Frontal cortex (tissue), 4 donors: ENCODE measurements around the gene AFM. TPM values are rescaled to one million over a fixed set of nuclear protein-coding genes. Genes with fewer than 3 reads are reported as not detected.

Source experiments
- DNase-seq, 2 donors: peaks; one replicate each; pipeline ENCODE4 v3.0.0; 2012; ENCODE audit warnings: low spot score in 2 of 2
- FAIRE-seq: peaks from 2 replicates; lab custom pipeline; 2012; peaks lifted over from hg19 to GRCh38; lab: Jason Lieb, UNC
- total RNA-seq: library from RNA; depleted of rRNA; stranded (reverse); fragments of >200 nt; gene quantifications from one replicate; pipeline ENCODE4 v1.2.3, GENCODE V29; 2014
- donor health status: control.
- donor health status: control.
- donor health status: control.

Gene AFM
- not detected for total RNA-seq

- FAIRE-seq = no peak
- DNase-seq = no peak
Measured at GRCh38 chr4:73481358-73481757, at the start of gene AFM. AFM (plus strand) TSS chr4:73481745; CDS start chr4:73481776, 31 bp downstream.

- FAIRE-seq = no peak
- DNase-seq = no peak
Measured at GRCh38 chr4:73431813-73432168, 49.8 kb upstream of the AFM start.

DNA sequence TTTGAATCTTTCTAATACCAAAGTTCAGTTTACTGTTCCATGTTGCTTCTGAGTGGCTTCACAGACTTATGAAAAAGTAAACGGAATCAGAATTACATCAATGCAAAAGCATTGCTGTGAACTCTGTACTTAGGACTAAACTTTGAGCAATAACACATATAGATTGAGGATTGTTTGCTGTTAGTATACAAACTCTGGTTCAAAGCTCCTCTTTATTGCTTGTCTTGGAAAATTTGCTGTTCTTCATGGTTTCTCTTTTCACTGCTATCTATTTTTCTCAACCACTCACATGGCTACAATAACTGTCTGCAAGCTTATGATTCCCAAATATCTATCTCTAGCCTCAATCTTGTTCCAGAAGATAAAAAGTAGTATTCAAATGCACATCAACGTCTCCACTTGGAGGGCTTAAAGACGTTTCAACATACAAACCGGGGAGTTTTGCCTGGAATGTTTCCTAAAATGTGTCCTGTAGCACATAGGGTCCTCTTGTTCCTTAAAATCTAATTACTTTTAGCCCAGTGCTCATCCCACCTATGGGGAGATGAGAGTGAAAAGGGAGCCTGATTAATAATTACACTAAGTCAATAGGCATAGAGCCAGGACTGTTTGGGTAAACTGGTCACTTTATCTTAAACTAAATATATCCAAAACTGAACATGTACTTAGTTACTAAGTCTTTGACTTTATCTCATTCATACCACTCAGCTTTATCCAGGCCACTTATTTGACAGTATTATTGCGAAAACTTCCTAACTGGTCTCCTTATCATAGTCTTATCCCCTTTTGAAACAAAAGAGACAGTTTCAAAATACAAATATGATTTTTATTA, 49.2 kb upstream of the AFM start:
- FAIRE-seq = no peak
- no peak for DNase-seq

DNA sequence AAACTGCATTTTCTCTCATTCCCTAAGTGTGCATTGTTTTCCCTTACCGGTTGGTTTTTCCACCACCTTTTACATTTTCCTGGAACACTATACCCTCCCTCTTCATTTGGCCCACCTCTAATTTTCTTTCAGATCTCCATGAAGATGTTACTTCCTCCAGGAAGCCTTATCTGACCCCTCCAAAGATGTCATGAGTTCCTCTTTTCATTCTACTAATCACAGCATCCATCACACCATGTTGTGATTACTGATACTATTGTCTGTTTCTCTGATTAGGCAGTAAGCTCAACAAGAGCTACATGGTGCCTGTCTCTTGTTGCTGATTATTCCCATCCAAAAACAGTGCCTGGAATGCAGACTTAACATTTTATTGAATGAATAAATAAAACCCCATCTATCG, 48.4 kb upstream of the AFM start:
- FAIRE-seq = no peak
- no peak for DNase-seq

DNA sequence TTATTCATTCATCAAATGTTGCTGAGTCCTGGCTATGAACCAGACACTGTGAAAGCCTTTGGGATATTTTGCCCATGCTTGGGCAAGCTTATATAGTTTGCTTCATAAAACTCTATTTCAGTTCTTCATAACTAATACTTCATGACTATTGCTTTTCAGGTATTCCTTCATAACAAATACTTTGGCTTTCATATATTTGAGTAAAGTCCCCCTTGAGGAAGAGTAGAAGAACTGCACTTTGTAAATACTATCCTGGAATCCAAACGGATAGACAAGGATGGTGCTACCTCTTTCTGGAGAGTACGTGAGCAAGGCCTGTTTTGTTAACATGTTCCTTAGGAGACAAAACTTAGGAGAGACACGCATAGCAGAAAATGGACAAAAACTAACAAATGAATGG, 47.2 kb upstream of the AFM start:
- DNase-seq (no peak), FAIRE-seq (no peak)

DNA sequence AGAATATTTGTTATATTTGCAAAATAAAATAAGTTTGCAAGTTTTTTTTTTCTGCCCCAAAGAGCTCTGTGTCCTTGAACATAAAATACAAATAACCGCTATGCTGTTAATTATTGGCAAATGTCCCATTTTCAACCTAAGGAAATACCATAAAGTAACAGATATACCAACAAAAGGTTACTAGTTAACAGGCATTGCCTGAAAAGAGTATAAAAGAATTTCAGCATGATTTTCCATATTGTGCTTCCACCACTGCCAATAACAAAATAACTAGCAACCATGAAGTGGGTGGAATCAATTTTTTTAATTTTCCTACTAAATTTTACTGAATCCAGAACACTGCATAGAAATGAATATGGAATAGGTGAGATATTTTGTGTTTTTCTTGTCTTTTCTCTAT, 45.6 kb upstream of the AFM start, which contains the start of gene AFP:
TSS of gene AFP (plus strand) at position 238 of the 400 bp plus-strand sequence. CDS start at position 280, 42 bp downstream.
- no peak for FAIRE-seq

DNA sequence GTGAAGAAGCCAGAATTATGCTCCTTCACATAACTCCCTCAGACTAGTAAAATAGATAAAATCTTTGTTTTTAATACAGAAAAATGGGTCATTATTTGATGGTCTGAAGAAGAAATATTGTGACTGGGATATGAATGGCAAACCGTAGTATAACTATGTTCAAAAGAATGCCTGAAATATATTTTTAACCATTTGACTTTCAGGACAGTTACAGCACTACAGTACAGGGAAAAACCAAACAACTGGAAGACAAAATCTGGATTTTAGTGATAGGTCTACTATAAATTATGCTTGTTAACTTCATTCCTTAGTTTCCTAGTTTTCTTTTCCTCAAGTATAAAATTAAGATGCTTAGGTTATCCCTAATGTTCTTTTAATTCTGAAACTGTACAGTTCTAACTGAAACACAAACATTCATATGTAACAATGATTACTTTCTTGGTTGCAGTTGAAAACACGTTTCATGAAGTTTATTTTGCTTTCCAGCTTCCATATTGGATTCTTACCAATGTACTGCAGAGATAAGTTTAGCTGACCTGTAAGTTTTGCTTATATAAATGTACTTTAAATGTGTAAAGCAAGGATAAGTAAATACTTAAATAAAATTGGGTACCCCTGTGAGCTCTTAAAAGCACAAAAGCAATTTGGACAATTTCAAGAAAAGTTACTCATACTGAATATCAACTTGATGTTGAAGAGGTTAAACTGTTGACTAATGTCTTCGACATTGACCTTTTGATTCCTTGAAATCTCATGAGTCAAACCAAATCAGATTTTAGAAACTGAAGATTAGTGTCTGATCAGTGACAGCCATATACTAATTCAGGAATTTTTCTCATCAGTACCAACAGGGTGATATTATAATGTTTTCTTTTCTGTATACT, 44.6 kb upstream of the AFM start:
- DNase-seq (no peak), FAIRE-seq (no peak)

More for the DNA sequence above, 45.6 kb upstream of the AFM start, which contains the start of gene AFP:
- DNase-seq = no peak

DNA sequence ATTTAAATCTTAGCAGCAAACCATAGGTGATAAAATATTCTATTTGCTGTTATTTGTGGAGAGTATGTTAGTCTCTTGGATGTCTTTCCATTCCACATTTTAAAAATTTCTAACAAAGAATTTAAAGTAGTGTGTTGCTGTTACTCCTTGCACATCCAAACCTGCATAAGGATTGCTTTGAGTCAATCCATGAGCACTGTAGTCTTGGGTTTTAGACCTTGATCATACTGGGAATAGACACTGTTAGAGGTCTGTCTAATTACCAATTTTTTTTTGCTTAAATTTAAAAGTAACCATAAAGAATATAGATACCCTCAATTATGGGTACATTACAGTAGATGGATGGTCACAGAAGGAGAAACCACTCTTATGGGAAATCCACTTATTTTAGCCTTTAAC, 44.0 kb upstream of the AFM start:
- FAIRE-seq = no peak

DNA sequence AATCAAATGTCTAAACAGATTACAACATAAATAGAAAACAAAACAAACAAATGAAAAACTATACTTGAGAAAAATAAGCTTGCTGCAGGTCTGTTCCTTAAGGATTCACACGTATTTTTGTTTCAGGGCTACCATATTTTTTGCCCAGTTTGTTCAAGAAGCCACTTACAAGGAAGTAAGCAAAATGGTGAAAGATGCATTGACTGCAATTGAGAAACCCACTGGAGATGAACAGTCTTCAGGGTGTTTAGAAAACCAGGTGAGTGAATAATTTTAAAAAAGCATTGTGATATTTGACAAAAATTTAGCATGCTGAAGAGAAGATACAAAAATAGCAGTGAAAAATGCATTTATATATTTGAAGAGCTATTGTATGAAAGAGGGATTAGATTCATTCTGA, 43.5 kb upstream of the AFM start:
- FAIRE-seq = no peak
- no peak for DNase-seq

More for the DNA sequence above, 44.0 kb upstream of the AFM start:
- DNase-seq = no peak

DNA sequence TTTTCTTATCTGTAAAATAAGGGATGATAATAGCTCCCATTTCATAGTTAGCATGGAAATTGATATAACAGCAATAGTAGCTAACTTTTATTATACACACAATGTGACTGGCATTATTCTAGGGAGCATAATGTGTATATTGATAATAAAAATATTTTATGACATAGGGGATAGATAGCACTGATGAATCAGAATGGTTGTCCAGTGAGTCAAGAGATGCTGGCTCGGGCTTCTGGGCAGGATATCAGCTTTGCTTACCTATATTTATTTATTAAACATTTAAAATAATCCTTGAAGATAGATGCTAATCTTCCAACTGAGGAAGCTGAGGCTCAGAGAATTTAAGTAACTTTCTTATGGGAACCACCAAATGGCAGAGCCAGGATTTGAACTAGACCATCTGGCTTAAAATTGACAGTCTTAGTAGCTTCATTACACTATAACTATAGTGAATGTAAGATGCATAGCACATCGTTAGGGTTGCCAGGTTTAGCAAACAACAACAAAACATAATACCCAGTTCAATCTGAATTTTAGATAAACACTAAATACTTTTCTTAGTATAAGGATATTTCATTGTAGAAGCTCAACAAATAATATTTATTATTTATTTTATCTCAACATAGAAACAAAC, 42.8 kb upstream of the AFM start:
- FAIRE-seq (no peak), DNase-seq (no peak)

- DNase-seq = no peak
- no peak for FAIRE-seq
Measured at GRCh38 chr4:73439445-73439844, 42.1 kb upstream of the AFM start.

DNA sequence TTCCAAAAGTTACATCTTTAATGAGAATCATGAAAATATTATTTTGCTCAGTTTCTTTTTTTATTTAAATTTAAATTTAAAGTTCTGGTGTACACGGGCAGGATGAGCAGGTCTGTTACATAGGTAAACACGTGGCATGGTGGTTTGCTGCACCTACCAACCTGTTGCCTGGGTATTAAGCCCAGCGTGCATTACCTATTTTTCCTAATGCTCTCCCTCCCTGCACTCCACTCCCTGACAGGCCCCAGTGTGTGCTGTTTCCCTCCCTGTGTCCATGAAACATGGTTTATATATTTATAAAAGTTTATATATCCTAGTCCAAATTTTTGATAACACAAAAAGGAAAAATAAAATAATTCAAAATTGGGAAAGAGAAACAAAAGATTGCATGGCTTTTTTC, 41.6 kb upstream of the AFM start:
- no peak for FAIRE-seq
- DNase-seq = no peak

DNA sequence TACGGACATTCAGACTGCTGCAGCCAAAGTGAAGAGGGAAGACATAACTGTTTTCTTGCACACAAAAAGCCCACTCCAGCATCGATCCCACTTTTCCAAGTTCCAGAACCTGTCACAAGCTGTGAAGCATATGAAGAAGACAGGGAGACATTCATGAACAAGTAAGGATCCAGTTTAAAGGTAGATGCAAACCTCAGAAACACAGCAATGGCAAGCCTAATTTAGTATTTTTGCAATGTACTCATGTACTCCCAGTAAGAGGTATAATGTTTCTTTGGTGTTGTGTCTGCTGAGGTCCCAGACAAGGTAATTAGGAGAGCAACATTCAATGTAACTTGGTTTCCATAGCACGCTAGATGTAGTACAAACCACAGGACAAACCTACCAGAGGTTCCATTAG, 40.9 kb upstream of the AFM start:
- no peak for DNase-seq
- FAIRE-seq = no peak

GRCh38 chr4:73442275-73442674, 39.3 kb upstream of the AFM start:
- DNase-seq (no peak), FAIRE-seq (no peak)

GRCh38 chr4:73443224-73443623, 38.3 kb upstream of the AFM start:
- DNase-seq (no peak), FAIRE-seq (no peak)

- DNase-seq = no peak
- FAIRE-seq = no peak
Measured at GRCh38 chr4:73445383-73446335, 35.9 kb upstream of the AFM start.

DNA sequence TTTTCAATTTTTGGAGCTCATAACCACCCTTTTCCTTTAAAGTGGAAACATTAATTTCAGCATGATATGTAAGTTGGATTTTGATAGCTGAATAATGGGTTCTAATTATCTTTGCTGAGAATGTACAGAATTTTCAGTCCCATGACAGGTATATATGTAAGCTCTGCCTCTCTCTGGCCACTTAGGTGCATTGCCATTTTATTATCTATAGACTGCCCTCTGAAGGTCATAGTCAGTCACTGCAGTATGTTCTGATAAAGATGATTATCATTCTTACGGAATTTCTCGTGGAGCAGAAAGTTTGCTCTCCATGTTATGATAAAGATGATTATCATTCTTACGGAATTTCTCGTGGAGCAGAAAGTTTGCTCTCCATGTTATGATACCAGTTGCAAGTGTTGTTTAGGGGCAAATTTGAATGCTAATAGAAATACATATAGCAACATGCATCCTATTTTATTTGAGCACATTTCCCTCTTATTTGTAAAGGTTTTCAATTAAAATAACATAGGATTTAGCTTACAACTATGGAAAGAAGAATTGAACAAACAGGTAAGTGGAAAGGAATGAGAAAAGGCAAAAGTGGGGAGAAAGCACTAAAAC, 35.1 kb upstream of the AFM start:
- FAIRE-seq (peak; percentile 43), DNase-seq (peak in 1 of 2 donors; percentile 11)

GRCh38 chr4:73447671-73448070, 33.9 kb upstream of the AFM start:
- DNase-seq (no peak), FAIRE-seq (no peak)
